MM.1S (cell line): Measurements from ENCODE around the gene FGF1.

Experiments used
- DNase-seq: peaks from one replicate; pipeline ENCODE4 v3.0.0-alpha.2; 2015
- H2AFZ ChIP-seq: fragments of 300-600 bp; sonication (generic); 2 replicates; pipeline ENCODE4 v1.6.0; 2016; ENCODE audit warnings: antibody characterized with exemption, low read length
- H3F3A ChIP-seq: fragments of 300-600 bp; sonication (generic); 2 replicates; pipeline ENCODE4 v1.6.1; 2016; ENCODE audit warnings: mild to moderate bottlenecking, antibody characterized with exemption, low read length, moderate library complexity, mixed read lengths; ENCODE audit not compliant: insufficient read depth
- H3K27ac ChIP-seq: fragments of 300-600 bp; sonication (generic); 2 replicates; pipeline ENCODE4 v1.5.1; 2016; ENCODE audit warnings: mild to moderate bottlenecking, low read length
- H3K27me3 ChIP-seq: fragments of 300-600 bp; sonication (generic); replicated peaks from 2 replicates; pipeline ENCODE4 v1.6.0; 2016; ENCODE audit warnings: low read length; ENCODE audit not compliant: insufficient read depth
- H3K36me3 ChIP-seq: fragments of 300-600 bp; sonication (generic); replicated peaks from 2 replicates; pipeline ENCODE4 v1.6.1; 2016; ENCODE audit warnings: mild to moderate bottlenecking, low read length, mixed read lengths; ENCODE audit not compliant: insufficient read depth
- H3K4me1 ChIP-seq: fragments of 300-600 bp; sonication (generic); 2 replicates; pipeline ENCODE4 v1.6.1; 2016; ENCODE audit warnings: low read length, mixed read lengths
- H3K4me2 ChIP-seq: fragments of 300-600 bp; sonication (generic); 2 replicates; pipeline ENCODE4 v1.6.0; 2016; ENCODE audit warnings: low read depth, low read length
- H3K4me3 ChIP-seq: fragments of 300-600 bp; sonication (generic); 2 replicates; pipeline ENCODE4 v1.5.1; 2016; ENCODE audit warnings: low read length, mixed read lengths
- H3K79me2 ChIP-seq: fragments of 300-600 bp; sonication (generic); 2 replicates; pipeline ENCODE4 v1.6.1; 2016; ENCODE audit warnings: mixed run types, low read length, mixed read lengths
- H3K9ac ChIP-seq: fragments of 300-600 bp; sonication (generic); 2 replicates; pipeline ENCODE4 v1.6.1; 2016; ENCODE audit warnings: low read length, mixed read lengths
- H3K9me2 ChIP-seq: fragments of 300-600 bp; sonication (generic); replicated peaks from 2 replicates; pipeline ENCODE4 v1.6.1; 2016; ENCODE audit warnings: mild to moderate bottlenecking, low read length, mixed read lengths; ENCODE audit not compliant: insufficient read depth
- H3K9me3 ChIP-seq: fragments of 300-600 bp; sonication (generic); replicated peaks from 2 replicates; pipeline ENCODE4 v1.6.1; 2016; ENCODE audit warnings: mild to moderate bottlenecking, low read length, mixed read lengths; ENCODE audit not compliant: insufficient read depth
- H4K20me1 ChIP-seq: fragments of 300-600 bp; sonication (generic); 2 replicates; pipeline ENCODE4 v1.6.1; 2016; ENCODE audit warnings: mild to moderate bottlenecking, low read length, moderate library complexity, mixed read lengths; ENCODE audit not compliant: insufficient read depth
- CTCF ChIP-seq: fragments of 300-600 bp; sonication (generic); IDR thresholded peaks from 2 replicates; pipeline ENCODE4 v1.5.1; 2016; ENCODE audit warnings: antibody characterized with exemption, low read length, mixed read lengths
- EZH2 ChIP-seq: fragments of 300-600 bp; sonication (generic); optimal IDR thresholded peaks from 2 replicates; pipeline ENCODE3; 2017; ENCODE audit warnings: low read depth, mild to moderate bottlenecking, antibody characterized with exemption, low read length, mixed read lengths
- EZH2phosphoT487 ChIP-seq: fragments of 300-600 bp; sonication (generic); IDR thresholded peaks from 2 replicates; pipeline ENCODE4 v1.6.1; 2018; ENCODE audit warnings: antibody characterized with exemption, low read length

FGF1 gene

GRCh38 chr5:142572006-142572405 is 113.9 kb downstream of the FGF1 start:
- no peaks in the 10 kb centered on the region for H3K27me3 ChIP-seq
- H3K79me2 ChIP-seq, result no peaks in the 10 kb centered on the region
- no peaks in the 10 kb centered on the region for H3K36me3 ChIP-seq
- H3K4me1 ChIP-seq, result no peaks in the 10 kb centered on the region
- no peak overlapping the region for H3K4me2 ChIP-seq
- H3F3A ChIP-seq, result no peaks in the 10 kb centered on the region
- no peak for TF ChIP-seq CTCF
- no peak for TF ChIP-seq EZH2phosphoT487
- TF ChIP-seq EZH2, result no peak
- no peaks in the 10 kb centered on the region for H3K9me2 ChIP-seq
- H3K9me3 ChIP-seq, result no peaks in the 10 kb centered on the region
- DNase-seq, result no peak
- no peak overlapping the region for H3K27ac ChIP-seq
- H4K20me1 ChIP-seq, result no peaks in the 10 kb centered on the region
- no peak overlapping the region for H2AFZ ChIP-seq
- H3K4me3 ChIP-seq, result no peak overlapping the region
- no peak overlapping the region for H3K9ac ChIP-seq

- H3F3A ChIP-seq, result no peaks in the 10 kb centered on the region
- no peaks in the 10 kb centered on the region for H3K9me3 ChIP-seq
- H3K9me2 ChIP-seq, result no peaks in the 10 kb centered on the region
- no peak overlapping the region for H3K9ac ChIP-seq
- DNase-seq, result no peak
- no peak overlapping the region for H3K4me3 ChIP-seq
- no peaks in the 10 kb centered on the region for H3K27me3 ChIP-seq
- H3K79me2 ChIP-seq, result no peaks in the 10 kb centered on the region
- no peaks in the 10 kb centered on the region for H3K36me3 ChIP-seq
- no peak overlapping the region for H3K27ac ChIP-seq
- no peak for TF ChIP-seq EZH2
- TF ChIP-seq CTCF, result no peak
- no peak for TF ChIP-seq EZH2phosphoT487
- H4K20me1 ChIP-seq, result no peaks in the 10 kb centered on the region
- no peak overlapping the region for H3K4me2 ChIP-seq
- no peaks in the 10 kb centered on the region for H3K4me1 ChIP-seq
- H2AFZ ChIP-seq, result no peak overlapping the region
These were observed 114.5 kb downstream of the FGF1 start for GRCh38 chr5:142571371-142571770.

GRCh38 chr5:142569905-142570304 is 116.0 kb downstream of the FGF1 start:
- no peak for DNase-seq
- no peaks in the 10 kb centered on the region for H3K79me2 ChIP-seq
- H3K9ac ChIP-seq, result no peak overlapping the region
- no peaks in the 10 kb centered on the region for H3K27me3 ChIP-seq
- no peaks in the 10 kb centered on the region for H4K20me1 ChIP-seq
- H3K9me3 ChIP-seq, result no peaks in the 10 kb centered on the region
- no peaks in the 10 kb centered on the region for H3K4me1 ChIP-seq
- H3K27ac ChIP-seq, result no peak overlapping the region
- no peak overlapping the region for H2AFZ ChIP-seq
- no peak for TF ChIP-seq EZH2phosphoT487
- H3K4me3 ChIP-seq, result no peak overlapping the region
- H3K36me3 ChIP-seq, result no peaks in the 10 kb centered on the region
- H3K4me2 ChIP-seq, result no peak overlapping the region
- H3K9me2 ChIP-seq, result no peaks in the 10 kb centered on the region
- no peaks in the 10 kb centered on the region for H3F3A ChIP-seq

GRCh38 chr5:142568996-142569335 is 116.9 kb downstream of the FGF1 start:
- Histone ChIP-seq H2AFZ (no peak overlapping the region), H3K4me2 (no peak overlapping the region), H3K27me3 (no peaks in the 10 kb centered on the region), H3K4me1 (no peaks in the 10 kb centered on the region), H3K79me2 (no peaks in the 10 kb centered on the region), H3K9ac (no peak overlapping the region), H3K27ac (no peak overlapping the region), H3K36me3 (no peaks in the 10 kb centered on the region), H3K4me3 (no peak overlapping the region), H3K9me2 (no peaks in the 10 kb centered on the region), H4K20me1 (no peaks in the 10 kb centered on the region), H3F3A (no peaks in the 10 kb centered on the region), H3K9me3 (no peaks in the 10 kb centered on the region)
- TF ChIP-seq CTCF, result no peak
- TF ChIP-seq EZH2phosphoT487, result no peak
- no peak for TF ChIP-seq EZH2
- DNase-seq, result no peak
